Ectodermal cell (in vitro differentiated cells): ENCODE results near the gene KAT6B.

Experiments used
- H3K27ac ChIP-seq: 2 replicates; pipeline ENCODE4 v1.7.0; 2013; ENCODE audit warnings: mild to moderate bottlenecking, low read depth, low read length; ENCODE audit not compliant: insufficient read depth, poor library complexity, severe bottlenecking
- H3K27me3 ChIP-seq: 2 replicates; pipeline ENCODE4 v1.7.0; 2013; ENCODE audit warnings: mild to moderate bottlenecking, low read length; ENCODE audit not compliant: insufficient read depth, control insufficient read depth, poor library complexity, severe bottlenecking
- H3K36me3 ChIP-seq: one replicate; pipeline ENCODE4 v1.7.0; 2013; ENCODE audit warnings: low read length; ENCODE audit not compliant: control insufficient read depth, insufficient read depth
- H3K4me1 ChIP-seq: one replicate; pipeline ENCODE4 v1.7.0; 2013; ENCODE audit warnings: low read length; ENCODE audit not compliant: control insufficient read depth, insufficient read depth
- H3K4me3 ChIP-seq: 2 replicates; pipeline ENCODE4 v1.7.0; 2013; ENCODE audit warnings: low read depth, low read length, control low read depth; ENCODE audit not compliant: insufficient read depth
- H3K9me3 ChIP-seq: 2 replicates; pipeline ENCODE4 v1.7.0; 2013; ENCODE audit warnings: mild to moderate bottlenecking, low read length, moderate library complexity; ENCODE audit not compliant: control insufficient read depth
- WGBS, 2 experiments: methylation state at CpG; one replicate each; pipeline ENCODE4 v1.1.7; 2013; ENCODE audit warnings: missing lambda C conversion rate in 2 of 2; 5-methylcytosine and 5-hydroxymethylcytosine counted together

The KAT6B gene

DNA sequence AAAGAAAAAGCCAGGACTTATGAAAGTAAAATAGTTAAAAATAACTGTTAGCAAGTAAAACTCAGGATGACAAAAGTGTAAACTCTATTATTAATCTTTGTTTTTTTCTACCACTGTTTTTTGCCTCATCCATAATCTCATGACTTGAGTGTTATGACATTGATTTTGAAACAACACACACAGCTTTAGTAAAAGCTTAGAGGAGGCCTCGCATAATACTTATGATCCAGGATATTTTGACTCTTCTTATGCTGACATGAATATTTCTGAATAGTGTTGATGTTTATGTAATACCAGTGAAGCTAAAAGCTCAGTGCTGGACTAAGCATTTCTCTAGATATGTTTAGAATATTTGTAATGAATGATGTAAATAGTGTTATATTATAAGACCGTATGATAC lies 10.5 kb downstream of the KAT6B start:
- WGBS, 2 experiments, result 92 to 100% methylated on average over 1 of the region's 2 CpGs
- H3K4me1 ChIP-seq, result no peaks in the 10 kb centered on the region
- H3K36me3 ChIP-seq, result no peaks in the 10 kb centered on the region
- H3K27me3 ChIP-seq, result no peaks in the 10 kb centered on the region
- no peak overlapping the region for H3K4me3 ChIP-seq
- no peak overlapping the region for H3K27ac ChIP-seq
- no peaks in the 10 kb centered on the region for H3K9me3 ChIP-seq

- 94% methylated on average over 3 to 4 of the region's 4 CpGs for WGBS, 2 experiments
- no peak overlapping the region for H3K4me3 ChIP-seq
- H3K4me1 ChIP-seq, result no peaks in the 10 kb centered on the region
- no peak overlapping the region for H3K27ac ChIP-seq
- no peaks in the 10 kb centered on the region for H3K27me3 ChIP-seq
- no peaks in the 10 kb centered on the region for H3K9me3 ChIP-seq
- no peaks in the 10 kb centered on the region for H3K36me3 ChIP-seq
Observed at GRCh38 chr10:74837743-74838142, 11.3 kb downstream of the KAT6B start.

DNA sequence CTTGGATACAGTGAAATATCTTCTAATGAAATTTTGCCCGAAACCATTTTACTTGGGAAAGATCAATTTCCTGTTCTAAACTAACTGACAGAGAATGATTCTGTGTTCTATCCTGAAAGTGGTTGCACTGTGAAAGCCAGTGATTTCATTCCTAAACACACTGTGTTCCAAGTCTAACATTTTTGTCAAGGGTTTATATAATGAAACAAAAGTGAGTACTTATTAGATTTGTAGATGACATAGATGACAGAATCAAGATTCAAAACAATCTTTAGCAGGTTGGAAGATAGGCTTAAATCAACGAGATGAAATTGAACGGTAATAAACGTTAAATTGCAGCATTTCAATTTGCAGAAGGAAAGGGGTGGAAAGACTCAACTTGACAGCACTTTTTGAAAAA lies 13.3 kb downstream of the KAT6B start:
- no peaks in the 10 kb centered on the region for H3K9me3 ChIP-seq
- H3K27ac ChIP-seq, result no peak overlapping the region
- no peaks in the 10 kb centered on the region for H3K36me3 ChIP-seq
- WGBS, 2 experiments, result 94 to 96% methylated on average over 4 of the region's 4 CpGs
- no peaks in the 10 kb centered on the region for H3K27me3 ChIP-seq
- H3K4me3 ChIP-seq, result no peak overlapping the region
- H3K4me1 ChIP-seq, result no peaks in the 10 kb centered on the region

GRCh38 chr10:74841265-74841973 lies 15.0 kb downstream of the KAT6B start:
- H3K36me3 ChIP-seq, result peaks cover 2% of the 10 kb centered on the region
- H3K4me3 ChIP-seq, result no peak overlapping the region
- no peaks in the 10 kb centered on the region for H3K9me3 ChIP-seq
- WGBS, 2 experiments, result 94 to 97% methylated on average over 5 to 6 of the region's 6 CpGs
- H3K4me1 ChIP-seq, result no peaks in the 10 kb centered on the region
- no peaks in the 10 kb centered on the region for H3K27me3 ChIP-seq
- H3K27ac ChIP-seq, result no peak overlapping the region

GRCh38 chr10:74842301-74842954 lies 16.0 kb downstream of the KAT6B start:
- Histone ChIP-seq H3K4me3 (no peak overlapping the region), H3K4me1 (no peaks in the 10 kb centered on the region), H3K27me3 (no peaks in the 10 kb centered on the region), H3K36me3 (peaks cover 2% of the 10 kb centered on the region), H3K27ac (no peak overlapping the region), H3K9me3 (no peaks in the 10 kb centered on the region)
- WGBS, 2 experiments, result 95 to 100% methylated on average over 1 of the region's 1 CpG

DNA sequence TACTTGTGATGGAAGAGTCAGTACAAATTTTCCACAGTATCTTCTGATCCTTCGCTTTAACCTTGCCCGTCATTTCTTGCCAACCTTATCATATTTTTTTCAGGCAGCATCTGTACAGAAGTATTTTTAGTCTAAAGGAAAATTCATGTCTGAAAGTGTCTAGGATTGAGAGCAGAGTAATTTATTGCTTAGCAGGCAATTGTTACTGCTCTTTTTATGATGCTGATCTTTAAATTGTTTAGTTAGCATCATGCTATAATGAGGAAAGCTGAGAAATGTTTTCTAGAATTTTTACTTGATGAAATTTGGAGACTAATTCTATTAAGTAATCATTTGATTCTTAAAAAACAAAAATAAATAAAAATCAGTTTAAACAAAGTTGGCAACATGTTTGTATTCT lies 20.6 kb downstream of the KAT6B start:
- WGBS, 2 experiments, result 100% methylated on average over 2 of the region's 2 CpGs; no CpG with 5 or more reads in 1 of the 2 experiments

DNA sequence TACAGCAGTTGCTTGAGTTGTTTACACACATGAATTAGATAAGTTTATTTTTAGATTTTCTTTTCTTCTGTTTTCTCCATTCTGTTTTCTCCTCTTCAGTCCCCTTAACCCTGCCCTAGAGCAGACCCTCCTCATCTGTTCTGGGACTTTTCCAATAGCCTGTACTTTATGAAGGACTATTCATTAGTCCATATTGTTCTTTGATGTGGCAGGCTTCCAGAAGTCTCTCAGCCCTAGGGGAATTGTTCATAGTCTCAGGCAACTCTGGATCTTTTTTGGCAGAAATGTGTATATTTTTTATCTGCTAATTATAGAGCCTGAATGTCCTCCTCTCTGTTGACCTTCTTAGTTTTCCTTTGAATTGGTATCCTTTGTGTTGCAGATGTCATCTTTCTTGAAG lies 25.4 kb downstream of the KAT6B start:
- Histone ChIP-seq H3K27ac (no peak overlapping the region), H3K36me3 (no peaks in the 10 kb centered on the region), H3K4me1 (no peaks in the 10 kb centered on the region), H3K4me3 (no peak overlapping the region), H3K27me3 (no peaks in the 10 kb centered on the region), H3K9me3 (no peaks in the 10 kb centered on the region)

More for the DNA sequence above, 20.6 kb downstream of the KAT6B start:
- Histone ChIP-seq H3K4me1 (no peaks in the 10 kb centered on the region), H3K9me3 (no peaks in the 10 kb centered on the region), H3K4me3 (no peak overlapping the region), H3K27ac (no peak overlapping the region), H3K27me3 (no peaks in the 10 kb centered on the region), H3K36me3 (peaks cover 2% of the 10 kb centered on the region)

DNA sequence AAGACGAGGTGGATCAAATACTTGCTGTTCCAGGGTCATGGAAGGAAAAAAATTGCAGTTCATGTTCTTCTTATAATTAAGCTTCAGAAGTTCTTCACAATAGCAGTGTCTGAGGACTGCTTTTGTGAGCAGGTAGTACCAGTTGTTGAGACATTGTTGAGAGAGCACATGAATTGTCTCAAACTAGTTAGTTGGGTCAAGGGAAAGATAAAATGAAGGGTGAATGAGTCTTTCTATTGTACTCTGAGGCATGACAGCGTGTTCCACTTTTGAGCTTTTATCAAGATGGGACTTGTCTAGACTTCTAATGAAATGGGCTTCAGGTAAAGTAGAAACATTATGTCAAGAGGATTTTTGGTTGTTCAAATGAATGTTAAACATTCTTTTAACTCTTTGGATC lies 26.0 kb downstream of the KAT6B start:
- H3K27me3 ChIP-seq, result no peaks in the 10 kb centered on the region
- no peaks in the 10 kb centered on the region for H3K36me3 ChIP-seq
- no peak overlapping the region for H3K4me3 ChIP-seq
- no peaks in the 10 kb centered on the region for H3K9me3 ChIP-seq
- no peak overlapping the region for H3K27ac ChIP-seq
- no peaks in the 10 kb centered on the region for H3K4me1 ChIP-seq
- 94% methylated on average over 2 of the region's 2 CpGs for WGBS, 2 experiments

DNA sequence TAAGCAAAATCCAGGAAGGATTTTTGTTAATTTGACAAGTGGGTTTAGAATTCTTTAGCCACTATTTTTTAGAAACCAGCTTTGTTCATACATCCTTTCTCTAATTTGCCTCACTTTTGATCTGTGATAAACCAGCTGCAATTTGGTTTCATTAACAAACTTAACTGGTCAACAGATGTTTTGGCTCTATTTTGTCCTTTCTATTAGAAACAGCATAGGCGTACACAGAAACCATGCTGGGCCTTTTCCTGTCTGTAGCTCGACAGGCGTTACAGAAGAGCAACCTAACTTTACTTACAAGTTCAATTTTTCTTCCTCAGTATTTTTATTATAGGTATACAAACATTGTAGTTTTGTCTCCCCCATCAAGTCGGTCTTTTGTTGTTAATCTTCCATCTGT lies 28.2 kb downstream of the KAT6B start:
- no peaks in the 10 kb centered on the region for H3K36me3 ChIP-seq
- no peaks in the 10 kb centered on the region for H3K4me1 ChIP-seq
- no peak overlapping the region for H3K27ac ChIP-seq
- H3K4me3 ChIP-seq, result no peak overlapping the region
- 75 to 79% methylated on average over 4 of the region's 4 CpGs for WGBS, 2 experiments
- H3K9me3 ChIP-seq, result no peaks in the 10 kb centered on the region
- no peaks in the 10 kb centered on the region for H3K27me3 ChIP-seq

- no peaks in the 10 kb centered on the region for H3K36me3 ChIP-seq
- H3K27ac ChIP-seq, result no peak overlapping the region
- H3K9me3 ChIP-seq, result no peaks in the 10 kb centered on the region
- no peak overlapping the region for H3K4me3 ChIP-seq
- H3K4me1 ChIP-seq, result no peaks in the 10 kb centered on the region
- H3K27me3 ChIP-seq, result no peaks in the 10 kb centered on the region
- 76 to 77% methylated on average over 2 of the region's 2 CpGs for WGBS, 2 experiments
Observed at GRCh38 chr10:74855027-74855426, 28.6 kb downstream of the KAT6B start.
